Colonic mucosa (tissue), 4 donors: Measurements from ENCODE around the gene GPR33. TPM values are rescaled to one million over a fixed set of nuclear protein-coding genes. Genes with fewer than 3 reads are reported as not detected.

Source experiments
- DNase-seq: peaks from one replicate; pipeline ENCODE4 v3.0.0-alpha.2; 2020
- H3K27ac ChIP-seq: fragments of 200-600 bp; one replicate; pipeline ENCODE4 v1.8.0; 2021
- H3K27me3 ChIP-seq: fragments of 200-600 bp; one replicate; pipeline ENCODE4 v1.8.0; 2021
- H3K36me3 ChIP-seq: fragments of 200-600 bp; one replicate; pipeline ENCODE4 v1.8.0; 2021
- H3K4me1 ChIP-seq: fragments of 200-600 bp; one replicate; pipeline ENCODE4 v1.8.0; 2021; ENCODE audit warnings: mild to moderate bottlenecking
- H3K4me3 ChIP-seq: fragments of 200-600 bp; one replicate; pipeline ENCODE4 v1.8.0; 2021
- H3K9ac ChIP-seq, 2 donors: one replicate each; pipeline ENCODE4 v1.7.0; 2013; ENCODE audit warnings: control low read depth in 2 of 2, low read depth in 2 of 2, low read length in 2 of 2
- H3K9me3 ChIP-seq: fragments of 200-600 bp; one replicate; pipeline ENCODE4 v1.8.0; 2021
- CTCF ChIP-seq: fragments of 200-600 bp; IDR thresholded peaks from one replicate; pipeline ENCODE4 v1.8.0; 2022; ENCODE audit warnings: antibody characterized with exemption, mild to moderate bottlenecking
- intact Hi-C: fragments of 100-400 bp; cut with DNase I; formaldehyde crosslinking; loops from one replicate; pipeline ENCODE4 v1.14.1; 2022
- total RNA-seq, 2 donors: library from RNA; stranded (reverse); fragmentation: NEBNext Ultra II Directional in 1 of 2; extraction: Animal tissue kit (Norgen Biotek cat#: 25700) in 1 of 2; gene quantifications; one replicate each; pipeline ENCODE4 v1.2.1, GENCODE V29; 2021
- donor health status: healthy.
- donor health status: DM: no; HTN: no; CAD: no.
- donor health status: DM: no; HTN: no; CAD: no.

The GPR33 gene
- total RNA-seq = not detected

- TF ChIP-seq CTCF = no peak
- intact Hi-C loops = no loop called here
- Histone ChIP-seq H3K27me3 (no peaks in the 10 kb centered on the region), H3K9ac (no peak within 1 kb of the TSS), H3K27ac (no peak within 1 kb of the TSS), H3K36me3 (no peaks in the 10 kb centered on the region), H3K4me1 (no peaks in the 10 kb centered on the region), H3K9me3 (no peaks in the 10 kb centered on the region), H3K4me3 (no peak within 1 kb of the TSS)
- no peak for DNase-seq
These were observed at the start of gene GPR33 for GRCh38 chr14:31487886-31488285. Gene GPR33, minus strand, starts transcription at chr14:31488039. Its CDS starts 4,074 bp downstream, at chr14:31483965.

- intact Hi-C loops = no loop called here
- Histone ChIP-seq H3K4me1 (no peaks in the 10 kb centered on the region), H3K27ac (no peak overlapping the region), H3K9me3 (no peaks in the 10 kb centered on the region), H3K4me3 (no peak overlapping the region), H3K9ac (no peak overlapping the region), H3K36me3 (no peaks in the 10 kb centered on the region), H3K27me3 (no peaks in the 10 kb centered on the region)
- no peak for DNase-seq
- TF ChIP-seq CTCF = no peak
These were observed 48.5 kb upstream of the GPR33 start for GRCh38 chr14:31536201-31536960.

- no peak for TF ChIP-seq CTCF
- H3K36me3 ChIP-seq = no peaks in the 10 kb centered on the region
- no peak for DNase-seq
- no peaks in the 10 kb centered on the region for H3K9me3 ChIP-seq
- no peak overlapping the region for H3K9ac ChIP-seq
- no peaks in the 10 kb centered on the region for H3K27me3 ChIP-seq
- H3K4me3 ChIP-seq = no peak overlapping the region
- no peak overlapping the region for H3K27ac ChIP-seq
- intact Hi-C loops = no loop called here
- H3K4me1 ChIP-seq = no peaks in the 10 kb centered on the region
These were observed 42.3 kb upstream of the GPR33 start for GRCh38 chr14:31530136-31530535.

- no peak overlapping the region for H3K4me3 ChIP-seq
- no peaks in the 10 kb centered on the region for H3K36me3 ChIP-seq
- intact Hi-C loops = no loop called here
- H3K9ac ChIP-seq = no peak overlapping the region
- H3K27me3 ChIP-seq = no peaks in the 10 kb centered on the region
- H3K4me1 ChIP-seq = no peaks in the 10 kb centered on the region
- no peak for DNase-seq
- TF ChIP-seq CTCF = no peak
- no peak overlapping the region for H3K27ac ChIP-seq
- H3K9me3 ChIP-seq = no peaks in the 10 kb centered on the region
These were observed 41.2 kb upstream of the GPR33 start for GRCh38 chr14:31529053-31529452.

- no peaks in the 10 kb centered on the region for H3K4me1 ChIP-seq
- H3K4me3 ChIP-seq = no peak overlapping the region
- no peak overlapping the region for H3K9ac ChIP-seq
- intact Hi-C loops = no loop called here
- no peaks in the 10 kb centered on the region for H3K36me3 ChIP-seq
- no peak for DNase-seq
- no peak for TF ChIP-seq CTCF
- no peak overlapping the region for H3K27ac ChIP-seq
- H3K9me3 ChIP-seq = no peaks in the 10 kb centered on the region
- no peaks in the 10 kb centered on the region for H3K27me3 ChIP-seq
These were observed 39.7 kb upstream of the GPR33 start for GRCh38 chr14:31527546-31527945.
